Gastroesophageal sphincter (tissue), 3 donors: ENCODE measurements around the gene SLC18A3.

ENCODE experiments used
- POLR2A ChIP-seq, 2 donors: fragments of 450-650 bp; IDR thresholded peaks; one replicate each; pipeline ENCODE4 v1.6.1; 2017; ENCODE audit warnings: antibody characterized with exemption in 2 of 2, mild to moderate bottlenecking in 2 of 2, moderate library complexity in 1 of 2
- TF ChIP-seq, protein P1 (sequence below), 4 experiments: fragments of 200-600 bp in 2 of 4; fragments of 450-650 bp in 2 of 4; sonication (generic) in 1 of 4; IDR thresholded peaks; one replicate each; pipeline ENCODE4 v1.5.1; 2017 to 2019; ENCODE audit warnings: antibody characterized with exemption in 4 of 4, mild to moderate bottlenecking in 2 of 4, moderate library complexity in 2 of 4

DNA sequence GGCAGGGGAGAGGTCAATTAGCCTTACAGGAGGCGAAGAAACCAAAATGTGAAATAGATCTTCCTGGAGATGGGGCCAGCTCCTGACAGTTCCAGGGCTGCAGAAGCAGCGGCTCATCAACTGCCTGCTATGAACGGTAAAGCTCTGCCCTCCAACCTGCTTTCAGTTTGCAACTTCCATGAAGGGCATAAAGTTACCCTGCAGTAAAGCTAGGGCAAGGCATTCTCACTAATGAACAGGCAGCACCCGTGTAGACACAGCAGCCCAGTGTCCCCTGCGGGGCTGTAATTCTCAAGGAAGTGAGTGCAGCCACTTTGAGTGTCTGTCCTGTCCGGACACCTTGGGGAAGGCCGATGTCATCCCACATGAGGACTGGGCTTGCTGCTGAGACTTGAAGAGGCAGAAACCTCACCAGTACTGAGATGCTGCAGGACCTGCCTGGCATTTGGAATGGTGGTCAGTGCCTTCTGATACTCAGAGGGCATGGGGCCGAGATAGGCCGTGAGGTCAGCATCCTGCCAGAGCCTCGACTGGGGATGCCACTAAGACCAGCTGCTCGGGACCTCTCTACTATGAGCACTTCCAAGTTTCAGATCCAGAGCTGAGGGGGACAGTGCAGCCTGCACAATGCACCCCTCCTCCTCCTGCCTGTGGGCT lies 43.3 kb downstream of the SLC18A3 start:
- TF ChIP-seq, protein P1, sequence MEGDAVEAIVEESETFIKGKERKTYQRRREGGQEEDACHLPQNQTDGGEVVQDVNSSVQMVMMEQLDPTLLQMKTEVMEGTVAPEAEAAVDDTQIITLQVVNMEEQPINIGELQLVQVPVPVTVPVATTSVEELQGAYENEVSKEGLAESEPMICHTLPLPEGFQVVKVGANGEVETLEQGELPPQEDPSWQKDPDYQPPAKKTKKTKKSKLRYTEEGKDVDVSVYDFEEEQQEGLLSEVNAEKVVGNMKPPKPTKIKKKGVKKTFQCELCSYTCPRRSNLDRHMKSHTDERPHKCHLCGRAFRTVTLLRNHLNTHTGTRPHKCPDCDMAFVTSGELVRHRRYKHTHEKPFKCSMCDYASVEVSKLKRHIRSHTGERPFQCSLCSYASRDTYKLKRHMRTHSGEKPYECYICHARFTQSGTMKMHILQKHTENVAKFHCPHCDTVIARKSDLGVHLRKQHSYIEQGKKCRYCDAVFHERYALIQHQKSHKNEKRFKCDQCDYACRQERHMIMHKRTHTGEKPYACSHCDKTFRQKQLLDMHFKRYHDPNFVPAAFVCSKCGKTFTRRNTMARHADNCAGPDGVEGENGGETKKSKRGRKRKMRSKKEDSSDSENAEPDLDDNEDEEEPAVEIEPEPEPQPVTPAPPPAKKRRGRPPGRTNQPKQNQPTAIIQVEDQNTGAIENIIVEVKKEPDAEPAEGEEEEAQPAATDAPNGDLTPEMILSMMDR (IDR thresholded peaks at IDR 0.05), result no peak
- no peak for TF ChIP-seq POLR2A (IDR thresholded peaks at IDR 0.05)
